Measurements from ENCODE around the gene DHX30.
"Not testable (repeated sequence)": the region's sequence is repeated elsewhere in the genome, so short reads cannot be mapped to it uniquely, and the experiment has no call there.

The DHX30 gene

DNA sequence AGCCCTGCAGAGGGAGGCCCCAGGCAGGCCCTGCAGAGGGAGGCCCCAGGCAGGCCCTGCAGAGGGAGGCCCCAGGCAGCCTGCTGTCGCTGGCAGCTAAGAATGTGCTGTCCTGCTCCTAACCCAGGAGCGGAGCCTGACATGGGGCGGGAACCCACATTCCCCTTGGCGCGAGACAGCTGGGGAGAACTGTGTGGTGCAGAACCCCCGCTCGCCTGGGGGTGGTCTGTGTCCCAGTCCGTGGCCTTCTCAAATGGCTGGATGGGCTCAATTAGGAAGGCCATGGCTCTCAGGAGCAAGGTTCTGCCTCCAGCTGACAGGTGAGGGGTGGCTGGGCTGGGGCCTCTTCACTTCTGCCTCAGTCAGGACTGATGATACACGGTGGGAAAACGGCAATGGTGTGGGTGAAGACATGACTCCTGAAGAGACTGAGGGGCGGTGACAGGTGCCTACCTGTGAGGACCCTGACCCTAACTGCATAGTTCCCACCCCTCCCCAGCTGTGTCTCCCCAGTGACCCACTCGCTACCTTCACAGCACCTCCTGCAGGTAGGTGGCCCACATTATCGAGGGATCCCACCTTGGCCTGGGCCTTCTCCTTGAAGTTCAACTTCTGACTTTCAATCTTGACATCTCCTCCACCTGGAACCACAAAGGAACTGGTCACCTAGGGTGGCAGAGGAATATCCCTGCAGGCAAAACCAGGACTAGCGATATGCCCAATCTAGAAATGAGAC is 52.0 kb downstream of the DHX30 start:
- no peak for DNase-seq

DNA sequence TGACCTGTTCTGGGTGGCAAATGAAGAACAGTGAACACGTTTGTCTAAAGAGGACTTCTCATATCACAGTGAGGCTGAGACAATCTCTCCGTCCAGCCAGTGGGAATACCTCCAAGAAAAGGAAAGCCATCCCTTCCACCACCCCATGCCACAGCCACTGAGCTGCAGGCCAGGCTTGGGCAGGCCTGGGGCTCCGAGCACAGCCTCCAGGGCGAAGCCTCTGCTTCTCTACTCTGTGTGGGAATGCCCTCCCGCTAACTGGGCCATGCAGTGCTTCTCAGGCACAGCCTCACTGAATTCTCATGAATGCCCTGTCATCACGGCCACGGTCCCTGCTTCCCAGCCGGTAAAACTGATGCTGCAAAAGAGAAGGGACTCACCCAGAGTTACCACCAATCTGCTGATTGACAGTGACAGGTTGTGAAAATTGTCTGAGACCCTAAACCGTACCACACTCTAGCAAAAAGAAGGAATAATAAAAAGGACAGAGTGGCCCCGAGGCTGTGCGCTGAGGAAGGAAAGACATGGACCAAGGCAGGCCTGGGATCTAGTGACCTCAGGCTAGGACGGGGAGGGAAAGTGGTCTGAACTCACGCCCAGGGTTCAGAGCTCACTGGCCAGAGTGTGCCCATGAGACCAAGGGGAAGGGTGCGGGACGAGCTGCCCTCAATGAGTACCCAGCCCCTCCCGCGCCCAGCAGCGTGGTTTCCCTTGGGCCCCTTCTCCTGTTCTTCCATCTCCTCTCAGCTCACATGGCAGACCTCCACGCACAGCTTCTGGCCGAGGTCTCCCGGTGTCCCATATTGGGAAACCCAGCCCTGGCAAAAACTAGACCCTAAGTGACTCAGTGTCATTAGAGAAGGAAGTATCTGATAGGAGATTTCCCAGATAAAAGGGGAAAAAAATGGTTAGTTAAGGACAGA is 52.8 kb downstream of the DHX30 start:
- DNase-seq: no peak

- no peak for DNase-seq
Measured at GRCh38 chr3:47856669-47857068, 53.7 kb downstream of the DHX30 start.

DNA sequence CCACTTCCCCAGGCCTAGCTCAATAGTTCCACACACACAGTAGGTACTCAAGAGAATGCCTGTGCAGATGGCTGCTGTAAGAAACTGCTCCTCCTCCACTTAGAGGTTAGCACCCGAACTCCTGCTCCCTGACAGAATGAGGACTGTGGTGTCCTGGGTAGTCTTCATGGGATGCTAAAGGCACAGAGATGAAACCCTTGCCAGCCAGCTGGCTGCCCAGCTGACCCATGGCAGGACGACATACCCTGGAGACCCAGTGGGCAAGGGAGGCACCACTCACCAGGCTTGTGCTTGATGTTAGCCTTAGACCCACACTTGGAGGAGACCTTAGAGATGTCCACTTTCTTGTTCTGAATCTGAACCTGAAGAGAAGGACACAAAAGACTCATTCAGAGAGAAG is 54.2 kb downstream of the DHX30 start:
- no peak for DNase-seq

- DNase-seq: no peak
Measured at GRCh38 chr3:47859956-47860605, 57.1 kb downstream of the DHX30 start.

- no peak for DNase-seq
Measured at GRCh38 chr3:47863391-47864128, 60.6 kb downstream of the DHX30 start.

- DNase-seq: no peak
Measured at GRCh38 chr3:47865192-47865591, 62.3 kb downstream of the DHX30 start.

DNA sequence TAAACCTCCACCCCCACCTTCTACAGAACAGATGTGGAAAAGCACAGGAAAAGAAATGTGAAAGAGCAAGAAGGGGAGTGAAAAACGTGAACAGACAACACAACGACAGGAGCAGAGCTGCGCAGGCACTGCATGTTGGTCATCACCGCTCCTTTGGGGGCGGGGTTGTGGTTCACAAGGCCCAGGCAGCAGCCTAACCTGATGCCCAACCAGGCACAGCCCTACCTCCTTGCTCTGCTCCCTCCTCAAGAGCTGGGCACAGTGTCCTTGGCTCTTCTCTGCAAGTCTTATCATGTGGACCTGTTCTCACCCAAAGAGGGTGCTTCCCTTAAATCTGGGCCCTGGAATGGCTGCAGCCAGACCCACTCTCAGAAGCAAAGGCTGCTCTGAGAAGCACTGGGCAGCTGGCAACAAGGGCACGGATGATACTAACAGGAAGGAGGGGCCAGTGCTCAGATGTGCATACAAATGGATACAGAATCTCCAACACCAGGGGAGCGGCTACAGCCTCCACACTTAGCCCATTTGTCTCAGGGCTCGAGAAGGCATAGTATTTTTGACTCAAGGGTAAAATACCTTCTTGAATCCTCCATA is 64.6 kb downstream of the DHX30 start:
- DNase-seq: no peak

- DNase-seq: no peak
Measured at GRCh38 chr3:47868306-47868705, 65.4 kb downstream of the DHX30 start.

- no peak for DNase-seq
Measured at GRCh38 chr3:47870156-47870555, 67.2 kb downstream of the DHX30 start.

DNA sequence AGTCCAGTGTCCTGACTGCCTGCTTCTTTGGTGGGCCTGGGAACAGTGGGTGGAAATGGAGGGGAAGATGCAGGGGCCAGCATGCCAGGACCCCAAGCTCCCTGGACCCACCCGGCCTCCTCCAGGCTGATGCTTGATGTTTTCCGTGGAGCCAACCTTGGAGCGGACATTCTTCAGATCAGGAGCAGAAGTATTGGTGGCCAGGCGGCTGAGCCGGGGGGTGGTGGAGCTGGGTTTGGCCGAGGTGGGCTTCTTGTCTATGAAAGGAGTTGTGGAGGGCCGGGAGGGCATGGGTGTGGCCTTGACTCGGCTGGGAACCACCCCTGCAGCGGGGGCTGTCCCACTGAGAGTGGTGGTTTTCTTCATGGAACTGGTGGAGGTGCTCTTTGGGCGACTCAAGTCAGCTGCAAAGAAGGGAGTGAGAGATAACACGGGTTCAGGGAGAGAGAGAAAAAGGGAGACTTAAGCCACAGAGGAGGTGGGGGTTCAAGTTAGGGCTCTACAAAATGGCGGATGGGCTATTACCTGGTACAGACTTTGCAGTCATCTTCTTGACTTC is 67.8 kb downstream of the DHX30 start:
- no peak for DNase-seq

DNA sequence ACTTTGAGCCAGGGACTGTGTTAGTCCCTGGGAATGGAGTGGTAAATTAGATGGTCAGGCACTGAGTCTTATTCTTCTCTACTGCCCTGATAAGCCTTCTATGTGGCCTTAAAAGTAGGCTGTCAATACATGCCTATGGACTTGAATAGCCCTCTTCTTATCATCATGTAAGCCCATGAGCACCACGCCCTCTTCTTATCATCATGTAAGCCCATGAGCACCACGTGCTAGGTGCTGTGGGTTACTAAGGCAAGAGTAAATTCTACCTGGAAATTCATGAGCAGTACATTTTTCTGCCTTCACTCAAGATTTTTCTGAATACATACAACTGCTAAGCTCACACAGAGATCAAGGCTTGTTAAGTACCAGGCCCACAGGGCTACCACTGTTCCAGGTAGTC is 68.5 kb downstream of the DHX30 start:
- DNase-seq: no peak

DNA sequence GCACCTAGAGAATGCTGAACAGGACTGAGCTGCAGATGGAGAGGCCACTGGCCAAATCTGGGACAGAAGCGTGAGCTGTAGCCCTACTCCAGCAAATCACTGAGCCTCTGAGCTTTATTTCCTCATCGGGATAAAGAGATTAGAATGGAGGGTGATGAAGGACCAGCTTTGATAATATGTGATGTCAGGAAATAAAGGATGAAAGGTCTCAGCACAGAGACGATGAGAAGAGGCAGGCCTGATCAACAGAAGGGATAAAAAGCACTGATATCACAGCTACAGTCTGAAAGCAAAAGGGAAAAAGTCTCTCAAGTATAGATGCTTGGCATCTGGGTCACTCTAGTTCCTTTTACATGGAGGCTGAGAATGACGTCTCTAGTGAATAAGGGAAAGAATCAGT is 70.0 kb downstream of the DHX30 start:
- no peak for DNase-seq

GRCh38 chr3:47874438-47874837 is 71.5 kb downstream of the DHX30 start:
- DNase-seq: no peak

DNA sequence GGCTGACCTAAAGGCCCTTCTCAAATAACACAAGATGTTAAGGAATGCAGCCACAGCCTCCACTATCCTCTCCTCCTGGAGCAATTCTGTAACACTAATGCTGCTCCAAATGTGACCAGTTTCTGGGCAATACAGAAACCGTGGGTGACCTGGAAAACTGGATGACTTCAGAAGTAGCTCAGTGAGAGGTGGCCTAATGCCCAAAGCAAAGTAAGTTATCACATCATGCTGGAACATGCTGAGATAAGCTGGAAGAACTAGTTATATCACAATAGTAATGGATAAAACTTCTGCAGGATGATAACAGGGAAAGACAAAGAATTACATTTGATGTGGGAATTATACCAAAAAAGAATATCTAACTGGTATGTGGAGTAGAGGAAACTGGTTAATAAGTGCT is 72.0 kb downstream of the DHX30 start:
- no peak for DNase-seq

DNA sequence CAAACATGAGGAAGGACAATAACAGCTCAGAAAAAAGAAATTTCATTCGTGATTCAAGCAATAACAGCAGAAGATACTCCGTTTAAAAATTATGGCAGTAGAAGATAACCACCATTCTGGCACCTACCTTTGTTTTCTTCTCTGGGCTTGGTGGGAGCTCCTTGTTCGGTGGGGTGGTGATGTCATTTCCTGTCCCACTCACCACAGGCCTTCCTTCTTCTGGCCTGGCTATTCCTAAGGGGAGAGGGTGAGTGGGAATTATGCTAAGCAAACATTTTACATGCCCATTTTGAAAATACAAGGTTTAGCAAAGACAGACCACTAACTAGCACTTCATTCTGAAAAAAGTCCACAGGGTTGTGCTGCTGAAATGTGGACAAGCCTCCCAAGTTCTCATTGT is 74.4 kb downstream of the DHX30 start:
- DNase-seq: no peak

GRCh38 chr3:47877719-47878118 is 74.8 kb downstream of the DHX30 start:
- DNase-seq: no peak

- no peak for DNase-seq
Measured at GRCh38 chr3:47882338-47882737, 79.4 kb downstream of the DHX30 start.

GRCh38 chr3:47884603-47885002 is 81.7 kb downstream of the DHX30 start:
- no peak for DNase-seq

- DNase-seq: no peak
Measured at GRCh38 chr3:47885168-47885567, 82.2 kb downstream of the DHX30 start.

DNA sequence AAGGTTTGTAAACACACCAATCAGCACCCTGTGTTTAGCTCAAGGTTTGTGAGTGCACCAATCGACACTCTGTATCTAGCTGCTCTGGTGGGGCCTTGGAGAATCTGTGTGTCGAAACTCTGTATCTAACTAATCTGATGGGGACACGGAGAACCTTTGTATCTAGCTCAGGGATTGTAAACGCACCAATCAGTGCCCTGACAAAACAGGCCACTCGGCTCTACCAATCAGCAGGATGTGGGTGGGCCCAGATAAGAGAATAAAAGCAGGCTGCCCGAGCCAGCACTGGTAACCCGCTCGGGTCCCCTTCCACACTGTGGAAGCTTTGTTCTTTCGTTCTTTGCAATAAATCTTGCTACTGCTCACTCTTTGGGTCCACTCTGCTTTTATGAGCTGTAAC is 85.1 kb downstream of the DHX30 start:
- not testable (repeated sequence) for DNase-seq
